Activated T-helper 17 cell treated with anti-CD3 and anti-CD28 coated beads, Interleukin-2, amount 50 U/mL, for 72 hours (primary cell): ENCODE measurements around the gene CHAC1. TPM values are rescaled to one million over a fixed set of nuclear protein-coding genes. Genes with fewer than 3 reads are reported as not detected.

Experiments used
- ATAC-seq: fragments of 150-1000 bp; cut with Tn5 transposase; replicated peaks from 2 replicates; pipeline ENCODE4 v1.10.0; 2021; ENCODE audit warnings: mild to moderate bottlenecking, moderate library complexity
- H3K27ac Mint-ChIP-seq: one replicate; pipeline ENCODE4 v1.8.0; 2022; ENCODE audit warnings: mixed read lengths
- H3K27me3 Mint-ChIP-seq: one replicate; pipeline ENCODE4 v1.8.0; 2022; ENCODE audit warnings: mixed read lengths
- H3K36me3 Mint-ChIP-seq: one replicate; pipeline ENCODE4 v1.8.0; 2022; ENCODE audit warnings: low read depth, mild to moderate bottlenecking, mixed read lengths
- H3K4me1 Mint-ChIP-seq: one replicate; pipeline ENCODE4 v1.8.0; 2022; ENCODE audit warnings: mixed read lengths
- H3K4me3 Mint-ChIP-seq: one replicate; pipeline ENCODE4 v1.8.0; 2022; ENCODE audit warnings: mild to moderate bottlenecking, mixed read lengths
- H3K9me3 Mint-ChIP-seq: one replicate; pipeline ENCODE4 v1.8.0; 2022; ENCODE audit warnings: mixed read lengths
- total RNA-seq, 2 donors: library from RNA; stranded (reverse); gene quantifications; one replicate each; pipeline ENCODE4 v1.2.3, GENCODE V29; 2022

Gene CHAC1
- 1 to 10 TPM; 2.4 to 6.8 TPM for total RNA-seq

- no peaks in the 10 kb centered on the region for H3K9me3 Mint-ChIP-seq
- ATAC-seq, result peak; percentile 98
- no peaks in the 10 kb centered on the region for H3K27me3 Mint-ChIP-seq
- H3K4me3 Mint-ChIP-seq, result peak within 1 kb of the TSS; percentile 87
- peaks cover 23% of the 10 kb centered on the region for H3K36me3 Mint-ChIP-seq
- peaks cover 9% of the 10 kb centered on the region for H3K4me1 Mint-ChIP-seq
- H3K27ac Mint-ChIP-seq, result peak within 1 kb of the TSS; percentile 64
These were observed at the start of gene CHAC1 for GRCh38 chr15:40952901-40953712. TSS of gene CHAC1 (plus strand) at chr15:40953471. CDS start at chr15:40953584, 113 bp downstream.

GRCh38 chr15:40904552-40905201 lies 48.6 kb upstream of the CHAC1 start:
- no peaks in the 10 kb centered on the region for H3K4me1 Mint-ChIP-seq
- H3K4me3 Mint-ChIP-seq, result no peak overlapping the region
- H3K9me3 Mint-ChIP-seq, result no peaks in the 10 kb centered on the region
- H3K36me3 Mint-ChIP-seq, result peaks cover 34% of the 10 kb centered on the region
- no peak for ATAC-seq
- H3K27me3 Mint-ChIP-seq, result no peaks in the 10 kb centered on the region
- H3K27ac Mint-ChIP-seq, result no peak overlapping the region

- no peaks in the 10 kb centered on the region for H3K4me1 Mint-ChIP-seq
- peak; percentile 87 for ATAC-seq
- peaks cover 18% of the 10 kb centered on the region for H3K36me3 Mint-ChIP-seq
- H3K4me3 Mint-ChIP-seq, result peak overlapping the region; percentile 77
- no peaks in the 10 kb centered on the region for H3K9me3 Mint-ChIP-seq
- no peaks in the 10 kb centered on the region for H3K27me3 Mint-ChIP-seq
- peak overlapping the region; percentile 77 for H3K27ac Mint-ChIP-seq
These were observed 46.9 kb upstream of the CHAC1 start for GRCh38 chr15:40906091-40906990.

GRCh38 chr15:40906991-40907802 lies 46.1 kb upstream of the CHAC1 start:
- H3K36me3 Mint-ChIP-seq, result peaks cover 15% of the 10 kb centered on the region
- H3K4me1 Mint-ChIP-seq, result no peaks in the 10 kb centered on the region
- no peaks in the 10 kb centered on the region for H3K9me3 Mint-ChIP-seq
- H3K27ac Mint-ChIP-seq, result peak overlapping the region; percentile 77
- peak; percentile 50 for ATAC-seq
- H3K4me3 Mint-ChIP-seq, result peak overlapping the region; percentile 77
- no peaks in the 10 kb centered on the region for H3K27me3 Mint-ChIP-seq

- peaks cover 10% of the 10 kb centered on the region for H3K36me3 Mint-ChIP-seq
- no peak overlapping the region for H3K27ac Mint-ChIP-seq
- peak overlapping the region; percentile 77 for H3K4me3 Mint-ChIP-seq
- no peaks in the 10 kb centered on the region for H3K4me1 Mint-ChIP-seq
- H3K9me3 Mint-ChIP-seq, result no peaks in the 10 kb centered on the region
- ATAC-seq, result no peak
- H3K27me3 Mint-ChIP-seq, result no peaks in the 10 kb centered on the region
These were observed 45.2 kb upstream of the CHAC1 start for GRCh38 chr15:40908095-40908494.

GRCh38 chr15:40909662-40910630 lies 43.3 kb upstream of the CHAC1 start:
- Mint-ChIP-seq H3K27ac (no peak overlapping the region), H3K27me3 (no peaks in the 10 kb centered on the region), H3K4me1 (no peaks in the 10 kb centered on the region), H3K9me3 (no peaks in the 10 kb centered on the region), H3K4me3 (no peak overlapping the region), H3K36me3 (no peaks in the 10 kb centered on the region)
- ATAC-seq, result no peak

GRCh38 chr15:40911141-40911540 lies 42.1 kb upstream of the CHAC1 start:
- Mint-ChIP-seq H3K27ac (no peak overlapping the region), H3K4me1 (no peaks in the 10 kb centered on the region), H3K4me3 (no peak overlapping the region), H3K27me3 (no peaks in the 10 kb centered on the region), H3K9me3 (no peaks in the 10 kb centered on the region), H3K36me3 (no peaks in the 10 kb centered on the region)
- no peak for ATAC-seq

- ATAC-seq, result no peak
- no peaks in the 10 kb centered on the region for H3K36me3 Mint-ChIP-seq
- H3K4me1 Mint-ChIP-seq, result no peaks in the 10 kb centered on the region
These were observed 41.6 kb upstream of the CHAC1 start for GRCh38 chr15:40911693-40912092.

GRCh38 chr15:40912478-40912877 lies 40.8 kb upstream of the CHAC1 start:
- H3K36me3 Mint-ChIP-seq, result no peaks in the 10 kb centered on the region
- no peak for ATAC-seq
- H3K27me3 Mint-ChIP-seq, result no peaks in the 10 kb centered on the region
- H3K27ac Mint-ChIP-seq, result no peak overlapping the region
- no peak overlapping the region for H3K4me3 Mint-ChIP-seq
- H3K4me1 Mint-ChIP-seq, result no peaks in the 10 kb centered on the region
- H3K9me3 Mint-ChIP-seq, result no peaks in the 10 kb centered on the region

More at GRCh38 chr15:40911693-40912092, 41.6 kb upstream of the CHAC1 start:
- Mint-ChIP-seq H3K27ac (no peak overlapping the region), H3K9me3 (no peaks in the 10 kb centered on the region), H3K27me3 (no peaks in the 10 kb centered on the region), H3K4me3 (no peak overlapping the region)

- no peaks in the 10 kb centered on the region for H3K9me3 Mint-ChIP-seq
- no peak overlapping the region for H3K27ac Mint-ChIP-seq
- no peaks in the 10 kb centered on the region for H3K4me1 Mint-ChIP-seq
- no peaks in the 10 kb centered on the region for H3K36me3 Mint-ChIP-seq
- no peaks in the 10 kb centered on the region for H3K27me3 Mint-ChIP-seq
- no peak overlapping the region for H3K4me3 Mint-ChIP-seq
- ATAC-seq, result no peak
These were observed 39.3 kb upstream of the CHAC1 start for GRCh38 chr15:40914013-40914412.

GRCh38 chr15:40914486-40914885 lies 38.8 kb upstream of the CHAC1 start:
- H3K27me3 Mint-ChIP-seq, result no peaks in the 10 kb centered on the region
- no peak for ATAC-seq
- no peak overlapping the region for H3K4me3 Mint-ChIP-seq
- no peak overlapping the region for H3K27ac Mint-ChIP-seq
- no peaks in the 10 kb centered on the region for H3K4me1 Mint-ChIP-seq
- no peaks in the 10 kb centered on the region for H3K36me3 Mint-ChIP-seq
- H3K9me3 Mint-ChIP-seq, result no peaks in the 10 kb centered on the region

GRCh38 chr15:40915116-40915661 lies 38.1 kb upstream of the CHAC1 start:
- H3K36me3 Mint-ChIP-seq, result no peaks in the 10 kb centered on the region
- H3K27ac Mint-ChIP-seq, result no peak overlapping the region
- no peak overlapping the region for H3K4me3 Mint-ChIP-seq
- ATAC-seq, result no peak
- no peaks in the 10 kb centered on the region for H3K27me3 Mint-ChIP-seq
- H3K9me3 Mint-ChIP-seq, result no peaks in the 10 kb centered on the region
- H3K4me1 Mint-ChIP-seq, result no peaks in the 10 kb centered on the region

GRCh38 chr15:40915679-40916078 lies 37.6 kb upstream of the CHAC1 start:
- no peak for ATAC-seq
- no peaks in the 10 kb centered on the region for H3K9me3 Mint-ChIP-seq
- H3K27ac Mint-ChIP-seq, result no peak overlapping the region
- no peaks in the 10 kb centered on the region for H3K36me3 Mint-ChIP-seq
- no peaks in the 10 kb centered on the region for H3K4me1 Mint-ChIP-seq
- H3K4me3 Mint-ChIP-seq, result no peak overlapping the region
- H3K27me3 Mint-ChIP-seq, result no peaks in the 10 kb centered on the region
